ENCODE data around the gene LBH. TPM values are rescaled to one million over a fixed set of nuclear protein-coding genes. Genes with fewer than 3 reads are reported as not detected.

LBH gene
- total and polyA plus RNA-seq, 2 experiments from 2014 or later = 162 to 285 TPM

DNA sequence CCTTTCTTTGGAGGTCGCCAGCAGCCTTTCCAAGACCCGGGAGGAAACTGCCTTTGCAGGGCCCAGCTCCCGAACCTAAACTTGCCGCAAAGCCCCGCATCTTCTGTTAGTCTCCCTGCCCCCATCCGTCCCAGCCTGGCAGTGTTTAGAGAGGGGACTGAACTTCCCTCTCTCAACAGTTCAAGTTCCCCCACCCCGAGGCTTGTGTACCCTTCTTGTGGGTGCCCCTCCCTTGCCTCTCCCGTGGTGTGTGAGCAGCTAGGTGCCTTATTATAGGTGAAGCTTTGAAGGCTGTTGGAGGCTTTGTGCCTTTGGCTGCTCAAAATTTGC lies 1.4 kb downstream of the LBH start:
- Histone ChIP-seq H3K9me3 (ENCODE audit: low read depth) (no peaks in the 10 kb centered on the region), H4K20me1 (ENCODE audit: insufficient read depth) (no peaks in the 10 kb centered on the region; the same call in 1 of the 2 replicates), H3K27ac (peak overlapping the region; percentile 81), H3K4me1 (ENCODE audit: insufficient read depth) (peaks cover 33% of the 10 kb centered on the region), H3K27me3 (replicated peaks; ENCODE audit: insufficient read depth) (no peaks in the 10 kb centered on the region), H3K36me3 (ENCODE audit: low read depth) (peaks cover 16% of the 10 kb centered on the region), H2AFZ (peak overlapping the region; percentile 54), H3K9me2 (ENCODE audit: insufficient read depth) (no peaks in the 10 kb centered on the region), H3K4me3 (peak overlapping the region; percentile 91), H3K4me2 (ENCODE audit: unreplicated experiment) (peak overlapping the region; percentile 88), H3K79me2 (ENCODE audit: insufficient read depth) (peaks cover 63% of the 10 kb centered on the region), H3K9ac (peak overlapping the region; percentile 90), H3F3A (ENCODE audit: insufficient read depth) (peaks cover 30% of the 10 kb centered on the region)
- in situ Hi-C loops (cut with MboI) = no loop called here
- no peak for TF ChIP-seq EZH2 (IDR thresholded peaks at IDR 0.05; ENCODE audit: insufficient read depth, poor library complexity, severe bottlenecking)
- TF ChIP-seq EZH2phosphoT487 (IDR thresholded peaks at IDR 0.05; ENCODE audit: insufficient read depth, low read depth) = no peak
- DNase-seq = no peak
- WGBS, 2 experiments (ENCODE audit: low coverage in 1 of 2, low lambda C conversion rate in 2 of 2, missing lambda C conversion rate in 2 of 2) = 0 to 3% methylated on average over 8 of the region's 8 CpGs

DNA sequence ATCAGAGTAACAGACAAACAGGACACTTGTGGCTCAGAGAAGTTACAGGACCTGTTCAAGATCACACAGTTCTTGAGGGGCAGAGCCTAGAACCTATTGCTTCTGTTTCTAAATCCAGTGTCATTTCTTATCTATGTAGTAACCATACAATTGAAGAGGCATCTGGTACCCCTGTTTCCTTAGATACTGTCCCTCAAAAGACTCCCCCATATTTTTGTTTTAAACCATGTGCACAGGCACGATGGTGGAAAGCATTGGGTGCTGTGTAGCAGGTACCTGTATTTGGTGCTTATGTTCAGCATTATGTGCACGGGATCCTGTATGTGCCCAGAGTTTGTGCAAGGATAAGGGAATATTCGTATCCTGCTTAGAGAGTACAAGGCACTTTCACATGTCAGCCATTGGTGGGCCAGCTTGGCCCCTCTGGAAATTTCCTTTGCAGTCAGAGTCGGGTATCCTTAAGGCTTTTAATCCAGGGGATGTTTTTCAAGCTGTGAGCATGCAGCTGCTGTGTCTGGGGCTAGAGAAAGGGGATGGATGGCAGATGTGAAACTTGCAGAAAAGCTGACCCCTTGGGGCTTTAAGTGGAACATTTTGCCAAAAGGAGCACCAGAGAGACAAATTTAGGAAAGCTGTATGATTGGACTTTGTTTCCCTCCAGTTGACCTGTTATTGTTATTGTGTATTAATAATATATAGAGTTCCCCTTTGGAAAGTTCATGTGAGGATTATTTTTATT lies 2.1 kb downstream of the LBH start:
- no peaks in the 10 kb centered on the region for H3K9me3 ChIP-seq (ENCODE audit: low read depth)
- peak overlapping the region; percentile 90 for H3K9ac ChIP-seq
- H3K9me2 ChIP-seq (ENCODE audit: insufficient read depth) = no peaks in the 10 kb centered on the region
- WGBS, 2 experiments (ENCODE audit: low coverage in 1 of 2, low lambda C conversion rate in 2 of 2, missing lambda C conversion rate in 2 of 2) = 21% methylated on average over 4 of the region's 4 CpGs
- peaks cover 37% of the 10 kb centered on the region for H3F3A ChIP-seq (ENCODE audit: insufficient read depth)
- H3K36me3 ChIP-seq (ENCODE audit: low read depth) = peaks cover 16% of the 10 kb centered on the region
- peak; percentile 42 for DNase-seq
- H3K4me3 ChIP-seq = peak overlapping the region; percentile 91
- peak overlapping the region; percentile 54; the same call in 1 of the 2 replicates for H2AFZ ChIP-seq
- in situ Hi-C loops (cut with MboI) = no loop called here
- peak overlapping the region; percentile 88 for H3K4me2 ChIP-seq (ENCODE audit: unreplicated experiment)
- TF ChIP-seq EZH2 (IDR thresholded peaks at IDR 0.05; ENCODE audit: insufficient read depth, poor library complexity, severe bottlenecking) (no peak), EZH2phosphoT487 (IDR thresholded peaks at IDR 0.05; ENCODE audit: insufficient read depth, low read depth) (no peak)
- peak overlapping the region; percentile 81 for H3K27ac ChIP-seq
- no peaks in the 10 kb centered on the region; the same call in 1 of the 2 replicates for H4K20me1 ChIP-seq (ENCODE audit: insufficient read depth)
- H3K4me1 ChIP-seq (ENCODE audit: insufficient read depth) = peaks cover 40% of the 10 kb centered on the region
- no peaks in the 10 kb centered on the region for H3K27me3 ChIP-seq (replicated peaks; ENCODE audit: insufficient read depth)
- H3K79me2 ChIP-seq (ENCODE audit: insufficient read depth) = peaks cover 69% of the 10 kb centered on the region

GRCh38 chr2:30234180-30234971 lies 3.0 kb downstream of the LBH start:
- Histone ChIP-seq H2AFZ (no peak overlapping the region), H3K9me3 (ENCODE audit: low read depth) (no peaks in the 10 kb centered on the region), H3K4me3 (peak overlapping the region; percentile 91), H3K4me1 (ENCODE audit: insufficient read depth) (peaks cover 46% of the 10 kb centered on the region), H3K4me2 (ENCODE audit: unreplicated experiment) (peak overlapping the region; percentile 88), H3F3A (ENCODE audit: insufficient read depth) (peaks cover 45% of the 10 kb centered on the region), H3K36me3 (ENCODE audit: low read depth) (peaks cover 16% of the 10 kb centered on the region), H3K27me3 (replicated peaks; ENCODE audit: insufficient read depth) (no peaks in the 10 kb centered on the region), H3K27ac (peak overlapping the region; percentile 81), H3K79me2 (ENCODE audit: insufficient read depth) (peaks cover 78% of the 10 kb centered on the region), H3K9ac (peak overlapping the region; percentile 90), H4K20me1 (ENCODE audit: insufficient read depth) (no peaks in the 10 kb centered on the region; the same call in 1 of the 2 replicates), H3K9me2 (ENCODE audit: insufficient read depth) (no peaks in the 10 kb centered on the region)
- in situ Hi-C loops (cut with MboI) = no loop called here
- WGBS, 2 experiments (ENCODE audit: low coverage in 1 of 2, low lambda C conversion rate in 2 of 2, missing lambda C conversion rate in 2 of 2) = 31 to 32% methylated on average over 12 of the region's 12 CpGs
- peak; percentile 97 for DNase-seq
- no peak for TF ChIP-seq EZH2phosphoT487 (IDR thresholded peaks at IDR 0.05; ENCODE audit: insufficient read depth, low read depth)
- no peak for TF ChIP-seq EZH2 (IDR thresholded peaks at IDR 0.05; ENCODE audit: insufficient read depth, poor library complexity, severe bottlenecking)

DNA sequence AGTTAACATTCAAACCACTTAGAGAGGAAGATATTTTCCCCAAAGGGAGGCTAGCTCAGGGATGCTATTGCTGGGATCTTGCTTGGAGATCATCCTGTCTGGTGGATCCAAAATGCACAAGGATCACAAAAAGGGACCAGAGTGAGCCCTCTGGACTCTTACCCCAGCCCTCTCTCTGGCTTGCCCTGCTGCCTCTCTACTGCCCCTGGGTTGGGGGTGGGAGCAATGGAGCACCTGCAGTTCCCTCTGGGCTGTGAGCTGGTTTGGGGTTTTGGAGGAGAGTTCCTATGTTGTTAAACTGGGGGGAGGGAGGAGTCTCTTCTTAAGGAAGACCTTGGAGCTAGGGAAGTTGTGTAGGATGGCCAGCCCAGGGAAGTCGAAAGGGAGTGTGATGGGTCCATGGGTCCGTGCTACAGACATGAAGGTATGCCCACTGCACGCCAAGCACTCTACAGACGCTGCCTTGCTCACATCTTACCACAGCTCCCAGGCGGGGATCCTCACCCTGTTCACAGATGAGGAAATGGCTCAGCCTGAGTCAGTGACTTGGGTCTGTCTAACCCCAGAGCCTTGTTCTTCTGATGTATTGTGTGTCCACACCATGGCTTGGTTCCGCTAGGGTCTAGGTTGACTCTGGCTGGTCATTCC lies 3.8 kb downstream of the LBH start:
- no peaks in the 10 kb centered on the region for H3K9me2 ChIP-seq (ENCODE audit: insufficient read depth)
- H3K4me2 ChIP-seq (ENCODE audit: unreplicated experiment) = peak overlapping the region; percentile 88
- peak overlapping the region; percentile 91 for H3K4me3 ChIP-seq
- DNase-seq = peak; percentile 89
- H3K79me2 ChIP-seq (ENCODE audit: insufficient read depth) = peaks cover 85% of the 10 kb centered on the region
- TF ChIP-seq EZH2 (IDR thresholded peaks at IDR 0.05; ENCODE audit: insufficient read depth, poor library complexity, severe bottlenecking) = no peak
- TF ChIP-seq EZH2phosphoT487 (IDR thresholded peaks at IDR 0.05; ENCODE audit: insufficient read depth, low read depth) = no peak
- H3K27ac ChIP-seq = peak overlapping the region; percentile 81
- no peaks in the 10 kb centered on the region; the same call in 1 of the 2 replicates for H4K20me1 ChIP-seq (ENCODE audit: insufficient read depth)
- WGBS, 2 experiments (ENCODE audit: low coverage in 1 of 2, low lambda C conversion rate in 2 of 2, missing lambda C conversion rate in 2 of 2) = 54 to 57% methylated on average over 6 of the region's 6 CpGs
- in situ Hi-C loops (cut with MboI) = no loop called here
- H3K9ac ChIP-seq = peak overlapping the region; percentile 90
- H3K9me3 ChIP-seq (ENCODE audit: low read depth) = no peaks in the 10 kb centered on the region
- H3F3A ChIP-seq (ENCODE audit: insufficient read depth) = peaks cover 52% of the 10 kb centered on the region
- peaks cover 16% of the 10 kb centered on the region for H3K36me3 ChIP-seq (ENCODE audit: low read depth)
- H3K4me1 ChIP-seq (ENCODE audit: insufficient read depth) = peaks cover 54% of the 10 kb centered on the region
- no peaks in the 10 kb centered on the region for H3K27me3 ChIP-seq (replicated peaks; ENCODE audit: insufficient read depth)
- H2AFZ ChIP-seq = no peak overlapping the region

Data from GM23248 (cell line).